ENCODE measurements around the gene PFN1. TPM values are rescaled to one million over a fixed set of nuclear protein-coding genes. Genes with fewer than 3 reads are reported as not detected.
A peak's percentile ranks its signal among the peaks of the same experiment; 100 is the strongest.

The PFN1 gene
- total and polyA plus RNA-seq, 5 donors: 148 to 229 (median 192) TPM

DNA sequence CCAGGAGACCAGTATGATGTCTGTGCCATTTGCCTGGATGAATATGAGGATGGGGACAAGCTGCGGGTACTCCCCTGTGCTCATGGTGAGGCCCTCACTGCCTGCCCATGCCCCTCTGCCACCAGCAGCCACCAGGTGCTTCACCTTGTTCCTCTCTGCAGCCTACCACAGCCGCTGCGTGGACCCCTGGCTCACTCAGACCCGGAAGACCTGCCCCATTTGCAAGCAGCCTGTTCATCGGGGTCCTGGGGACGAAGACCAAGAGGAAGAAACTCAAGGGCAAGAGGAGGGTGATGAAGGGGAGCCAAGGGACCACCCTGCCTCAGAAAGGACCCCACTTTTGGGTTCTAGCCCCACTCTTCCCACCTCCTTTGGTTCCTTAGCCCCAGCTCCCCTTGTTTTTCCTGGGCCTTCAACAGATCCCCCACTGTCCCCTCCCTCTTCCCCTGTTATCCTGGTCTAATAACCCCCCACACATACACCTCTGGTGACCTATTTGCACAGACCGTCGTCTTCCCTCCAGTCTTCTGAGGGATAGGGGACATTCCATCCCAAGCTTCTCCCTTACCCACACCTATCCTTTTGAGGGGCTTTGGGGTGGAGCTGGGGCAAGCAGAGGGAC is 3.7 kb downstream of the PFN1 start:
- H3K27me3 ChIP-seq (ENCODE audit: control insufficient read depth, insufficient read depth): no peaks in the 10 kb centered on the region
- H3K4me1 ChIP-seq (ENCODE audit: control insufficient read depth, insufficient read depth, low read length): peaks cover 7% of the 10 kb centered on the region
- whole genome bisulfite sequencing: 55% methylated on average over 8 of the region's 8 CpGs
- ATAC-seq (no peak), DNase-seq (no peak)
- intact Hi-C loops (cut with DNase I): loop anchor here in 1 of 4 donors (5.0 kb wide), 1 partner anchor 37 kb away; no protein-coding TSS in a partner anchor
- H3K4me3 ChIP-seq (ENCODE audit: low read length): no peak overlapping the region
- no peaks in the 10 kb centered on the region for H3K9me3 ChIP-seq (ENCODE audit: control insufficient read depth, low read length)
- H3K27ac ChIP-seq (ENCODE audit: low read length): peak overlapping the region; percentile 54

DNA sequence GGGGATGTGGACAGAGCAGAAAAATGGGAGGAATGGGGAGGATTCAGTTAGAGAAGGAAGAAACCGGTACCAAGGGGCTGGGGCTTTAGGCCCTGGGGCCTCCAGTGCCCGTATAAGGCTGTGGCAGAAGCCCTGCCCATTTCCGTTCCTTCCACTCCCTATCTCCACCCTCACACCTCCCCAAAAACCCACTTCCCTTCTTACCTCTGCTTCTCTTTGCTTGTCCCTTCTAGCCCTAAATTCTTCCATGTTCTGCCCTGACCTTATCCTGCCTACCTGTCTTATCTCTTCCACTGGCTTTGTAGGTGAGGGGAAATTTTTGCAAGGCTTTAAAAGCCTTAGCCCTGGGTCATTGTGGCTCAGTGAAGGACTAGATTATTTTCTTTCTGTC is 4.2 kb downstream of the PFN1 start:
- intact Hi-C loops (cut with DNase I): loop anchor here in 1 of 4 donors (5.0 kb wide), 1 partner anchor 37 kb away; no protein-coding TSS in a partner anchor
- Histone ChIP-seq H3K27me3 (ENCODE audit: control insufficient read depth, insufficient read depth) (no peaks in the 10 kb centered on the region), H3K27ac (ENCODE audit: low read length) (no peak overlapping the region), H3K4me3 (ENCODE audit: low read length) (no peak overlapping the region), H3K9me3 (ENCODE audit: control insufficient read depth, low read length) (no peaks in the 10 kb centered on the region), H3K4me1 (ENCODE audit: control insufficient read depth, insufficient read depth, low read length) (peaks cover 7% of the 10 kb centered on the region)
- 41% methylated on average over 3 of the region's 3 CpGs for WGBS
- DNase-seq (peak in 2 of 3 donors; percentile 36 to 67), ATAC-seq (no peak)

DNA sequence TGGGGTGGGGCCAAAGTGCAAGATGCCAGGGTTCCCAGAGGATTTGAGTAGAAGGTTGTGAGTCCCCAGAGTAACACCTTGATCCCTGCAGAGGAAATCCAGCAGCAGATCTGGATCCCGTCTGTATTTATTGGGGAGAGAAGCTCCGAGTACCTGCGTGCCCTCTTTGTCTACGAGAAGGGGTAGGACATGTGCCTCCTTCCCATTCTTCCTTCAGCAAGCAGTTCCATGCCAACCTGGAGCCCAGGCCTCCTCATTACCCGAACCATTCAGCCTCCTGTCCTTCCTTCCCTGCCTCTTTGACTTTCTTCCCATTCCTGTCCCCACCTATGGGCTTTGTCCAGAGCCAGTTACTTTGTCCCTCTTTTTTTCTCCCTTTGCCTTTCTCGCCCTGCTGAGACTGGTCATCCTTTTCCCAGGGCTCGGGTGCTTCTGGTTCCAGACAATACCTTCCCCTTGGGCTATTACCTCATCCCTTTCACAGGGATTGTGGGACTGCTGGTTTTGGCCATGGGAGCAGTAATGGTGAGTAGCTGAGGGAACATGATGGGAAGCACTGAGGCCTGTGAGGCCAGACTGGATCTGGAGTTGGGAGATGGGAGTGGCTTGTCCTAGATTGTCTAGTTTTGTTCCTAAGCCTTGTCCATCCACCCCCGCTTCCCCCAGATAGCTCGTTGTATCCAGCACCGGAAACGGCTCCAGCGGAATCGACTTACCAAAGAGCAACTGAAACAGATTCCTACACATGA is 5.4 kb downstream of the PFN1 start:
- DNase-seq (peak in 1 of 3 donors; percentile 43), ATAC-seq (no peak)
- Histone ChIP-seq H3K27me3 (ENCODE audit: control insufficient read depth, insufficient read depth) (no peaks in the 10 kb centered on the region), H3K27ac (ENCODE audit: low read length) (no peak overlapping the region), H3K4me1 (ENCODE audit: control insufficient read depth, insufficient read depth, low read length) (peaks cover 11% of the 10 kb centered on the region), H3K9me3 (ENCODE audit: control insufficient read depth, low read length) (no peaks in the 10 kb centered on the region), H3K4me3 (ENCODE audit: low read length) (no peak overlapping the region)
- intact Hi-C loops (cut with DNase I): loop anchor here in 1 of 4 donors (5.0 kb wide), 1 partner anchor 36 kb away; no protein-coding TSS in a partner anchor
- 63% methylated on average over 13 of the region's 13 CpGs for WGBS

DNA sequence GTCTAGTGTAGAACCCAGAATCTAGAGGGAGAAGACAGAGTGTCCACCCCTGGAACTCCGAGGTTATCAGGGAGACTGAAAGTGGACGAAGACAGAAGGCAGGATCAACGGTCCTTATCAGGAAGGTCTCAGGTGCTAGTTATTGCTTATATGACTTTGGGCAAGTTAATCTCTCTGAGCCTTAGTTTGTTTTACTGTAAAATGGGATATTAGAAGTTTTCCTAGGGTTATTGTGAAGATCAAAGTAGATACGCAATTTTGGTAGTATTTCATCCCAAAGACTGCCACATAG is 7.1 kb downstream of the PFN1 start:
- DNase-seq: no peak
- intact Hi-C loops (cut with DNase I): loop anchor here in 1 of 4 donors (5.0 kb wide), 1 partner anchor 34 kb away; no protein-coding TSS in a partner anchor
- 45% methylated on average over 4 of the region's 4 CpGs for WGBS
- H3K27ac ChIP-seq (ENCODE audit: low read length): no peak overlapping the region
- peaks cover 11% of the 10 kb centered on the region for H3K4me1 ChIP-seq (ENCODE audit: control insufficient read depth, insufficient read depth, low read length)
- H3K27me3 ChIP-seq (ENCODE audit: control insufficient read depth, insufficient read depth): no peaks in the 10 kb centered on the region
- ATAC-seq: no peak
- H3K9me3 ChIP-seq (ENCODE audit: control insufficient read depth, low read length): no peaks in the 10 kb centered on the region
- peak overlapping the region; percentile 84 for H3K4me3 ChIP-seq (ENCODE audit: low read length)

DNA sequence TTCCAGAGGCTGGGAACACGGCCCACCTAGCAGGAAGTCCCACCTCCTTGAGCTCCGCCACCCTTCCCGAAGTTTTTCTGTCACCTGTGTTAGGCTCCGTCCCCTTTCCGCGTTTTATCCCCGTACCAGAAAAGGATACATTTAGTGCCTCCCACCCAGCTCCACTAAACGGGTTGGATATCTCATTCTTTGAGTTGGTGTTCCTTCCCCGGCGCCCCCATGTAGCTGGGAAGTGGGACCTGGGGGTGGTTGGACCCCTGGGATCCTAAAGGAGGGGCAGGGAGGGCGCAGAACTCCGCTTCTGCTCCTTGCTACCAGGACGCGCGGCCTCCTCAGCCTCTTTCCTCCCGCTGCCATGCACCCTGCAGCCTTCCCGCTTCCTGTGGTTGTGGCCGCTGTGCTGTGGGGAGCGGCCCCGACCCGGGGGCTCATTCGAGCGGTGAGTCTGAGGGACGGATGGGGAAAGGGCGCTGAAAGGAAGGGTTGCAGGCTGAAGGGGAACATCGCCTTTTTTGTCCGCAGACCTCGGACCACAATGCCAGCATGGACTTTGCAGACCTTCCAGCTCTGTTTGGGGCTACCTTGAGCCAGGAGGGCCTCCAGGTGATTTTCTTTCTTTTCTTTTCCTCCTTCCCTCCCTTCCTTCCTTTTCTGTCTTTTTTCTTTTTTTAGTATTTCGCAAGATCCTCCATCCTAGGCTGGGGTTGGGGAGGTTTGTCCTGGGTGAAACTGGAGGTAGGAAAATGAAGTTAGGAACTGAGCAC is 7.6 kb downstream of the PFN1 start:
- DNase-seq (peak; percentile 62 to 91 (median 80)), ATAC-seq (peak; percentile 74)
- no peaks in the 10 kb centered on the region for H3K9me3 ChIP-seq (ENCODE audit: control insufficient read depth, low read length)
- WGBS: 2% methylated on average over 29 of the region's 29 CpGs
- intact Hi-C loops (cut with DNase I): loop anchor here in 1 of 4 donors (5.0 kb wide), 1 partner anchor 33 kb away; no protein-coding TSS in a partner anchor
- peak overlapping the region; percentile 84 for H3K4me3 ChIP-seq (ENCODE audit: low read length)
- peaks cover 11% of the 10 kb centered on the region for H3K4me1 ChIP-seq (ENCODE audit: control insufficient read depth, insufficient read depth, low read length)
- H3K27ac ChIP-seq (ENCODE audit: low read length): peak overlapping the region; percentile 98
- H3K27me3 ChIP-seq (ENCODE audit: control insufficient read depth, insufficient read depth): no peaks in the 10 kb centered on the region

DNA sequence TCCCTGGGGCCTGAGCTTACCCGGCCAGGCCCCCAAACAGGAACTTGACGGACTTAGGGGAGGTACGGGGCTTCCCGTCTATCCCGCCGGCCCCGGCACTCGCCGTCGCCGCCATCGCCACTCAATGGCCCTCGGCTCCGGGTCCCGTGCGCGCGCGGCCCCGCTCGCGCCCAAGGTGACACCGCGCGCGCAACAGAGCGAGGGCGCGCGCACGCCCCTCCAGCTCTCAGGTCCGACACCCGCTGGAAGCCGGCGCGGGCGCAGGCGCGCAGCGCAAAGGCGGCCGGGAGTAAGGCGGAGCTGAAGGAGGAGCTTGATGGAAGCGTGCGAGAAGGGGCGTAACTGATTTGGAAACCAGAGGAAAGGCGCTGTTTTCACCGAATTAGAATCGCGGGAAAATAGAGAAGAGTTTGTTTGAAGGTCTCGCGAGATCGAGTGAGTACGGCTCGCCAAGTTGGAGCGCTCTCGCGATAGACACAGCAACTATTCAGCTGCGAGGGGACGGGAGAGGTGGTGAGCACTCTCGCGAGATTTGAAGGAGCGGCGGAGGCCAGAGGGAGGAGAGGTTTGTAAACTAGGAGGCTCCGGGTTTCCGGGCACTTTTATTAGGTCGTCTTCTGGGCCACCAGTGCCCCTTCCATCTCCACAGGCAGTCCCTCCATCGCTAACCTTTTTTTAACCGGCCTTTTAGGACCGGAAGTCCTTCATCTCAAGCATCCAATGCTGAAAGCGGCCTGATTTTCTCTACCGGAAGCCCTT is 8.4 kb downstream of the PFN1 start, which contains the start of the genes RNF167 and SLC25A11:
Gene RNF167 (plus strand): TSS at position 473 of the 759 bp plus-strand sequence. CDS start 642 bp downstream, outside the sequence.
Gene SLC25A11 (minus strand): TSS at position 251 of the 759 bp plus-strand sequence. CDS start 136 bp downstream, at position 115.
- Histone ChIP-seq H3K27me3 (ENCODE audit: control insufficient read depth, insufficient read depth) (no peaks in the 10 kb centered on the region), H3K4me1 (ENCODE audit: control insufficient read depth, insufficient read depth, low read length) (peaks cover 7% of the 10 kb centered on the region), H3K27ac (ENCODE audit: low read length) (peak within 1 kb of the TSS; percentile 98), H3K9me3 (ENCODE audit: control insufficient read depth, low read length) (no peaks in the 10 kb centered on the region), H3K4me3 (ENCODE audit: low read length) (peak within 1 kb of the TSS; percentile 84)
- WGBS: under 1% methylated on average over 72 of the region's 72 CpGs
- ATAC-seq (peak; percentile 92 to 94), DNase-seq (peak; percentile 96 to 97 (median 97))
- intact Hi-C loops (cut with DNase I): loop anchor here in 2 of 4 donors (5.0 to 10.0 kb wide), 2 partner anchors 33 to 45 kb away; partner anchors contain the start of gene CAMTA2 (in 1 of the 2)

DNA sequence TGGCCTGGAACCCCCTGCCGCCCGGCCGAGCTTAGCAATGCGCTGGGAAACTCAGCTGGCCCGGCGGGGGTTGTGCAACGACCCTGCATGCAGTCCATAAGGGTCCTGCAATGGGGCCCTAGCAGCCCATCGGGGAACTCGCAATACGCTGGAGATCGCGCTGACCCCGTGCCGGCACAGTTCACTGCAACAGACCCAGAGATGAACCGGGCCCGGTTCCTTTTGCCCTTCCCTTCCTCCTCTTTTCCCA is 8.9 kb downstream of the PFN1 start:
- DNase-seq (peak in 1 of 3 donors; percentile 71), ATAC-seq (peak in 1 of 2 donors; percentile 4)
- Histone ChIP-seq H3K4me1 (ENCODE audit: control insufficient read depth, insufficient read depth, low read length) (peaks cover 6% of the 10 kb centered on the region), H3K9me3 (ENCODE audit: control insufficient read depth, low read length) (no peaks in the 10 kb centered on the region), H3K27me3 (ENCODE audit: control insufficient read depth, insufficient read depth) (no peaks in the 10 kb centered on the region), H3K4me3 (ENCODE audit: low read length) (peak overlapping the region; percentile 84), H3K27ac (ENCODE audit: low read length) (peak overlapping the region; percentile 98)
- WGBS: 1% methylated on average over 16 of the region's 16 CpGs
- intact Hi-C loops (cut with DNase I): loop anchor here in 1 of 4 donors (10.0 kb wide), 1 partner anchor 45 kb away; the partner anchor contains the start of gene CAMTA2

DNA sequence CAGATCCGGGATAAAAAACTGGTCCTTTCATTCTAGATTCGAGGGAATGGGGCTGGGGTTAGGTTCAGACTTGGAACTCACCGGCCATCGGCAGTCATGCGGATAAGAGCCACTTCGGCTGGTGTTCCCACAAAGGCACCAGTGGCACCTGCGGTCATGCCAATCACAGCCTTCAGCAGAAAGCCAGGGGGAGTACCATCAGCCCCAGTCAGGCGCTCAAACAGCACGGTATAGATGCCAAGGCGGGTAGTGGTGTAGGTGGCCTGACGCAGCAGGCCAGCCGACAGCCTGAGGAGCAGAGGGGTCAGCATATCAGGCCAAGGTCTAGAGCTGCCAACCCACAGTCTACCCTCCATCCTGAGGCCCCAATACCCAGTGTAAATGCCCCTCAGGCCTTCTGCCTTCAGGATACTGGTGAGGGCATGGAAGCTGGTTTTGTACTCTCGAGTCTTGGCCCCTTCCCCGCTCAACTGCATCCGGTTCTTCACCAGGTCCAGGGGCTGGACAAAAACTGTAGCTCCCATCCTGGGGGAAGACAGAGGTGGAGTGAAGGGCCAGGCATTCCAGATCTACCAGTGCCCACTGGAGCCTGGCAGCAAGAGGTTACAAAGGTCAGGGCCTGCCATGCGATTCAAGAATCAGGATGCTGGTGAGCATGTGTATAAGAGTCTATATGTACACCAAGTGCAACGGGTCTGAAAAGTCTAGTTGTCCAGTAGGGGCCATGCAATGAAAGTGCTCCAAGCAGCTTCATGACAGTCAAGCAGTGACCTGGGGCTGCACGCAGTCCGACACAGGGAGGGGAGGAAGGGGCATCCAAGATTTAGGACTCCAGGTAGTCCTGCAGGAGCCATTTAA is 9.4 kb downstream of the PFN1 start:
- H3K27me3 ChIP-seq (ENCODE audit: control insufficient read depth, insufficient read depth): no peaks in the 10 kb centered on the region
- DNase-seq (peak in 2 of 3 donors; percentile 63), ATAC-seq (no peak)
- intact Hi-C loops (cut with DNase I): loop anchor here in 1 of 4 donors (10.0 kb wide), 1 partner anchor 46 kb away; the partner anchor contains the start of gene CAMTA2
- H3K27ac ChIP-seq (ENCODE audit: low read length): peak overlapping the region; percentile 98
- WGBS: 44% methylated on average over 19 of the region's 19 CpGs
- no peaks in the 10 kb centered on the region for H3K9me3 ChIP-seq (ENCODE audit: control insufficient read depth, low read length)
- peak overlapping the region; percentile 84 for H3K4me3 ChIP-seq (ENCODE audit: low read length)
- H3K4me1 ChIP-seq (ENCODE audit: control insufficient read depth, insufficient read depth, low read length): peaks cover 10% of the 10 kb centered on the region

DNA sequence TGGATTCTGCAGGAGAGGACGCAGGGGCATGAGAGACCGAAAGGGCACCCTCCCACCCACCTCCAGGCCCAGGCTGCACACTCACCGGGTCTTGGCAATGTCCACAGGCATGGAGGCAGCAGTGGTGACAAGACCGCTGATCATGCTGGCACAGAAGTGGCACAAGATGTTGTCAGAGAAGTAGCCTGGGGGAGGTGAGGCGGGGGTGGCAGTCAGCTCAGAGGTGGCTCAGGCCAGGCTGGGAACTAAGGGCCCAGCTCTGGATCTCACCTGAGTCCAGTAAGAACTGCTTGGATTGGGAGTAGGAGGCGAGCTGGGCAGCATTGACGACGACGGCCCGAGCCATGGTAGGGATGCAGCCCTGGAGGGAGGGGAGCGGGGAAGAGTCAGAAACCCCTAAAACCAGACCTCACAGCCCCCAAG is 10.2 kb downstream of the PFN1 start:
- intact Hi-C loops (cut with DNase I): loop anchor here in 1 of 4 donors (10.0 kb wide), 1 partner anchor 47 kb away; the partner anchor contains the start of gene CAMTA2
- no peak overlapping the region for H3K4me3 ChIP-seq (ENCODE audit: low read length)
- no peaks in the 10 kb centered on the region for H3K27me3 ChIP-seq (ENCODE audit: control insufficient read depth, insufficient read depth)
- DNase-seq: peak in 2 of 3 donors; percentile 55 to 67
- H3K27ac ChIP-seq (ENCODE audit: low read length): no peak overlapping the region
- peaks cover 11% of the 10 kb centered on the region for H3K4me1 ChIP-seq (ENCODE audit: control insufficient read depth, insufficient read depth, low read length)
- no peak for ATAC-seq
- WGBS: 85% methylated on average over 11 of the region's 11 CpGs
- no peaks in the 10 kb centered on the region for H3K9me3 ChIP-seq (ENCODE audit: control insufficient read depth, low read length)
